Esophagus muscularis mucosa (tissue), 4 donors: ENCODE results near the gene SNX13. TPM values are rescaled to one million over a fixed set of nuclear protein-coding genes. Genes with fewer than 3 reads are reported as not detected.
"Not testable (repeated sequence)": the region's sequence is repeated elsewhere in the genome, so short reads cannot be mapped to it uniquely, and the experiment has no call there.

ENCODE experiments used
- DNase-seq: peaks from one replicate; pipeline ENCODE4 v3.0.0-alpha.2; 2017; ENCODE audit errors: extremely low spot score
- H3K27ac ChIP-seq, 4 donors: fragments of 200-600 bp; sonication (generic); replicated peaks in 1 of 4; 1 replicate in 3 of 4; 2 replicates in 1 of 4; pipeline ENCODE4 v1.5.1; 2016 to 2019; ENCODE audit warnings: mild to moderate bottlenecking in 1 of 4
- H3K27me3 ChIP-seq, 4 donors: fragments of 200-600 bp; sonication (generic); one replicate each; pipeline versions ENCODE4 v1.5.1 to v1.6.0; 2016 to 2019
- H3K36me3 ChIP-seq, 4 donors: fragments of 200-600 bp; sonication (generic); one replicate each; pipeline ENCODE4 v1.5.1; 2016 to 2019
- H3K4me1 ChIP-seq, 4 donors: fragments of 200-600 bp; sonication (generic); one replicate each; pipeline ENCODE4 v1.5.1; 2016 to 2019
- H3K4me3 ChIP-seq, 4 donors: fragments of 200-600 bp; sonication (generic); 1 replicate in 2 of 4; 2 replicates in 2 of 4; pipeline ENCODE4 v1.5.1; 2016 to 2019; ENCODE audit warnings: mild to moderate bottlenecking in 4 of 4, moderate library complexity in 1 of 4
- H3K9me3 ChIP-seq, 4 donors: fragments of 200-600 bp; sonication (generic); 1 replicate in 3 of 4; 2 replicates in 1 of 4; pipeline ENCODE4 v1.5.1; 2016 to 2019
- CTCF ChIP-seq, 3 experiments: fragments of 200-600 bp in 2 of 3; fragments of 450-650 bp in 1 of 3; sonication (generic) in 2 of 3; IDR thresholded peaks; one replicate each; pipeline ENCODE4 v1.5.1; 2017 to 2019; ENCODE audit warnings: antibody characterized with exemption in 3 of 3, mild to moderate bottlenecking in 2 of 3, moderate library complexity in 1 of 3
- EP300 ChIP-seq: sonication (generic); formaldehyde crosslinking; IDR thresholded peaks from one replicate; pipeline ENCODE4 v1.6.1; 2017; ENCODE audit warnings: antibody characterized with exemption
- POLR2A ChIP-seq: fragments of 450-650 bp; IDR thresholded peaks from one replicate; pipeline ENCODE4 v1.6.1; 2017; ENCODE audit warnings: antibody characterized with exemption, moderate library complexity, mild to moderate bottlenecking, low read depth
- POLR2AphosphoS5 ChIP-seq, 2 donors: sonication (generic); formaldehyde crosslinking; IDR thresholded peaks; one replicate each; pipeline ENCODE4 v1.6.1; 2017; ENCODE audit warnings: antibody characterized with exemption in 2 of 2
- WGBS: methylation state at CpG from one replicate; pipeline ENCODE4 v1.1.5; 2018; 5-methylcytosine and 5-hydroxymethylcytosine counted together
- intact Hi-C: fragments of 100-400 bp; cut with DNase I; formaldehyde crosslinking; loops from one replicate; pipeline ENCODE4 v1.15.1; 2023
- total RNA-seq, 4 donors: library from RNA; depleted of rRNA; stranded (reverse); fragments of >200 nt; gene quantifications; one replicate each; pipeline versions ENCODE4 v1.1.0 to v1.2.1, GENCODE V29; 2016

The SNX13 gene
- total RNA-seq, 4 donors from 2014 or later = 37.9 to 51.8 (median 43.9) TPM

GRCh38 chr7:17912050-17912449, 28.2 kb downstream of the SNX13 start:
- H3K4me3 ChIP-seq = no peak overlapping the region
- TF ChIP-seq POLR2AphosphoS5 (IDR thresholded peaks at IDR 0.05) (no peak), POLR2A (no peak), CTCF (IDR thresholded peaks at IDR 0.05) (no peak), EP300 (no peak)
- H3K27ac ChIP-seq = no peak overlapping the region
- H3K36me3 ChIP-seq = no peaks in the 10 kb centered on the region
- H3K4me1 ChIP-seq = peaks cover 16 to 22% (median 16%) of the 10 kb centered on the region in 4 donors
- DNase-seq = no peak
- H3K9me3 ChIP-seq = peaks cover 0 to 7% (median 4%) of the 10 kb centered on the region in 4 donors
- intact Hi-C loops = no loop called here
- H3K27me3 ChIP-seq = no peaks in the 10 kb centered on the region
- 53% methylated on average over 1 of the region's 1 CpG for WGBS

GRCh38 chr7:17910377-17910776, 29.9 kb downstream of the SNX13 start:
- WGBS = 95% methylated on average over 3 of the region's 3 CpGs
- DNase-seq = no peak
- TF ChIP-seq EP300 = no peak
- TF ChIP-seq CTCF (IDR thresholded peaks at IDR 0.05) = no peak
- no peak for TF ChIP-seq POLR2A
- TF ChIP-seq POLR2AphosphoS5 (IDR thresholded peaks at IDR 0.05) = no peak
- H3K27me3 ChIP-seq = no peaks in the 10 kb centered on the region
- no peak overlapping the region for H3K4me3 ChIP-seq
- no peaks in the 10 kb centered on the region for H3K9me3 ChIP-seq
- intact Hi-C loops = no loop called here
- no peak overlapping the region for H3K27ac ChIP-seq
- peaks cover 16 to 22% (median 16%) of the 10 kb centered on the region in 4 donors for H3K4me1 ChIP-seq
- H3K36me3 ChIP-seq = no peaks in the 10 kb centered on the region

GRCh38 chr7:17909310-17909709, 31.0 kb downstream of the SNX13 start:
- H3K36me3 ChIP-seq, H3K4me3 ChIP-seq, H3K27ac ChIP-seq, DNase-seq, intact Hi-C loops, H3K9me3 ChIP-seq, H3K27me3 ChIP-seq: not testable (repeated sequence)
- H3K4me1 ChIP-seq = peaks cover 9 to 22% (median 13%) of the 10 kb centered on the region in 4 donors
- WGBS = 96% methylated on average over 4 of the region's 4 CpGs

GRCh38 chr7:17907014-17907413, 33.3 kb downstream of the SNX13 start:
- H3K27ac ChIP-seq = no peak overlapping the region
- H3K4me1 ChIP-seq = peaks cover 0 to 5% (median 3%) of the 10 kb centered on the region in 4 donors
- intact Hi-C loops = no loop called here
- no peak for DNase-seq
- H3K27me3 ChIP-seq = no peaks in the 10 kb centered on the region
- no peak for TF ChIP-seq POLR2A
- TF ChIP-seq CTCF (IDR thresholded peaks at IDR 0.05) = no peak
- no peak for TF ChIP-seq POLR2AphosphoS5 (IDR thresholded peaks at IDR 0.05)
- TF ChIP-seq EP300 = no peak
- no peaks in the 10 kb centered on the region for H3K36me3 ChIP-seq
- no peaks in the 10 kb centered on the region for H3K9me3 ChIP-seq
- H3K4me3 ChIP-seq = no peak overlapping the region
- WGBS = 100% methylated on average over 1 of the region's 1 CpG

- Histone ChIP-seq H3K36me3 (no peaks in the 10 kb centered on the region), H3K27ac (no peak overlapping the region), H3K9me3 (no peaks in the 10 kb centered on the region), H3K4me1 (peaks cover 0 to 18% (median 3%) of the 10 kb centered on the region in 4 donors), H3K27me3 (no peaks in the 10 kb centered on the region), H3K4me3 (no peak overlapping the region)
- no peak for TF ChIP-seq POLR2A
- intact Hi-C loops = no loop called here
- DNase-seq = no peak
Measured at GRCh38 chr7:17903337-17903736, 37.0 kb downstream of the SNX13 start.

- TF ChIP-seq EP300 = no peak
- no peak for TF ChIP-seq POLR2AphosphoS5 (IDR thresholded peaks at IDR 0.05)
- no peak for TF ChIP-seq CTCF (IDR thresholded peaks at IDR 0.05)
- no peak for TF ChIP-seq POLR2A
- H3K27me3 ChIP-seq = no peaks in the 10 kb centered on the region
- H3K4me1 ChIP-seq = peaks cover 0 to 19% (median 3%) of the 10 kb centered on the region in 4 donors
- no peaks in the 10 kb centered on the region for H3K36me3 ChIP-seq
- WGBS = 90% methylated on average over 5 of the region's 5 CpGs
- intact Hi-C loops = no loop called here
- DNase-seq = no peak
- no peak overlapping the region for H3K4me3 ChIP-seq
- H3K9me3 ChIP-seq = no peaks in the 10 kb centered on the region
- H3K27ac ChIP-seq = no peak overlapping the region
Measured at GRCh38 chr7:17902599-17902998, 37.7 kb downstream of the SNX13 start.
